Colon (tissue), 2 donors: ENCODE results near the gene STBD1.
"Not testable (repeated sequence)": the region's sequence is repeated elsewhere in the genome, so short reads cannot be mapped to it uniquely, and the experiment has no call there.

Source experiments
- FAIRE-seq: peaks from 2 replicates; lab custom pipeline; 2012; peaks lifted over from hg19 to GRCh38; lab: Jason Lieb, UNC
- donor health status: control.
- donor health status: control.

Gene STBD1

DNA sequence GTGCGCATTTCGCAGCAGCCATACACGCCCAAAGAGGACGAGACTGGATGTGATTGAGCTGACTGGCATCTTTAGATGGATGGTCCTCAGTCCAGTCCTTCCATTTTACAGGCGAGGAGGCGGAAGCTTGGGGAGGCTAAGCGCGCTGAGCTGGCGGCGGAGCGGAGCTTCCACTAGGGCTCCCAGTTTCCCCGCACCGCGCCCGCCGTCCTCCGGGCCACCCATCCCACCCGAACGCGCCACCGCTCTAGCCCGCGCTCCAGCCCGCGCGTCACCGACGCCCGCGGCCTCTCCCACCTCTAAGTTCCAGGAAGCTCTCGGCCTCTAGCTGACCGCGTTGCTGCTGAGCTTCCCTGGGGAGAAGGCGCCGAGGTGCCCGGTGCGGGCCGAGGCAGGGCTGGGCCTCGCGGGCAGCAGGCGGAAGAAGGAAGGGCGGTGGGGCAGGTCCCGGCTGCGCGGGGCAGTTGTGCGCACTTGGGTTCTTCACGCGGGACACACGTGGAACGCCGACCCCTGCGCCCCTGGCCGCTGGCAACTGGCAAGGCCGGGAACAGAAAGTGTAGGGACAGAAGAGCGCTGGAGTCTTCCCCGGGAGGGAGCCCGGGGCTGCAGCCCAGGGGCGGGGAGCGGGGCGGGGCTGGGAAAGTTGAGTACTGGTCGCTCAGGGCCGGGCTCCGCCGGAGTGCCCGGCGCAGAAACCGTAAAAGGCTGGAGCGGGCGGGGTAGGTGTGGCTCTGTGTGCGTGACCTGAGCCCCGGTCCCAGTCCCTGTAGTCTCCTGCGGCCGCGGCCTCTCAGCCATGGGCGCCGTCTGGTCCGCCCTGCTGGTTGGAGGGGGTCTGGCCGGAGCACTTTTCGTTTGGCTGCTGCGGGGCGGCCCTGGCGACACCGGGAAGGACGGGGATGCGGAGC, at the start of gene STBD1:
Gene STBD1, plus strand, starts transcription at position 763 of the 911 bp plus-strand sequence. Its CDS starts 37 bp downstream, at position 800.
- FAIRE-seq: no peak

DNA sequence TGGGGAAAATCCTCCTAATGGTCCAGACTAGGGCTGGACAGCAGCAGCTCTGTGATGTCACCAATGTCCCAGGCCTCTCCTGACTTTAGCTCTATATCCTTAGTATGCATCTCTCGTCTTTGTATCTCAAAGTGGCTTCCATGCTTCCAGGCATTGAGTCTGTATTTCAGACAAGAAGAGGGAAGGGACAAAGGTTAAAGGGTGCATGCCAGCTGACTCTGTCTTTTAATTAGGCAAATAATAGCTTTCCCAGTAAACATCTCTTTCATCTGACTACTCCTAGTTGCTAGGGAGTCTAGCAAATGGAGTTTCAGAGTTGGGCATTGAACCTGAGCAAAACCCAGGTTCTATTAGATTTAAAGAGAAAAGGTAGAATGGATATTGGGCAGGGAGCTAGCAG, 49.6 kb upstream of the STBD1 start:
- FAIRE-seq: no peak

DNA sequence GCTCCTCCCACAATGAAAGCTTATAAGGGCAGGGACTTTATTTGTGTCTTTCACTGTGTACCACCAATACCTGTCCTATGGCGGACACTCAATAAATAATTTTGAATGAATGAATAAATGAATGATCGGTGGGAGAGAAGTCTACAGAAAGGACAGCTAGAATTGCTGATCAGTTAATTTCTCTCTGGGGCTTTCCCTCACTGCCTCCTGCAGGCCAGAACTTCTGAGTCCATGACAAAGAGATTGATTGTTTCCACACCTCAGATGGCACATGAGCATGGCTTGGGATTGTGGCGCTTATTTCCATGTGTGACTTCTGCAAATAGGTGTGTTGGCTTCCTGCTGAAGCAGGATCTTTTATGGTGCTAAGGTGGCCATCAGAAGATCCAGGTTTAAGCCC, 48.7 kb upstream of the STBD1 start:
- no peak for FAIRE-seq

DNA sequence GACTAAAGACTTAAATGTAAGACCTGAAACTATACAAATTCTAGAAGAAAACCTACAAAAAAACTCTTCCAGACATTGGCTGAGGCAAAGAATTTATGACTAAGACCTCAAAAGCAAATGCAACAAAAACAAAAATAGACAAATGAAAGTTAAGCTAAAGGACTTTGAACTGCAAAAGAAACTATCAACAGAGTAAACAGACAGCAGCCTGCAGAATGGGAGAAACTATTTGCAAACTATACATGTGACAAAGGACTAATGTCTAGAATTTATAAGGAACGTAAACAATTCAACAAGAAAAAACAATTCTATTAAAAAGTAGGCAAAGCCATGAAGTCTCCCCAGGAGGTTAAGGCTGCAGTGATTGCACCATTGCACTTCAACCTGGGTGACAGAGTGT, 46.0 kb upstream of the STBD1 start:
- FAIRE-seq: no peak

DNA sequence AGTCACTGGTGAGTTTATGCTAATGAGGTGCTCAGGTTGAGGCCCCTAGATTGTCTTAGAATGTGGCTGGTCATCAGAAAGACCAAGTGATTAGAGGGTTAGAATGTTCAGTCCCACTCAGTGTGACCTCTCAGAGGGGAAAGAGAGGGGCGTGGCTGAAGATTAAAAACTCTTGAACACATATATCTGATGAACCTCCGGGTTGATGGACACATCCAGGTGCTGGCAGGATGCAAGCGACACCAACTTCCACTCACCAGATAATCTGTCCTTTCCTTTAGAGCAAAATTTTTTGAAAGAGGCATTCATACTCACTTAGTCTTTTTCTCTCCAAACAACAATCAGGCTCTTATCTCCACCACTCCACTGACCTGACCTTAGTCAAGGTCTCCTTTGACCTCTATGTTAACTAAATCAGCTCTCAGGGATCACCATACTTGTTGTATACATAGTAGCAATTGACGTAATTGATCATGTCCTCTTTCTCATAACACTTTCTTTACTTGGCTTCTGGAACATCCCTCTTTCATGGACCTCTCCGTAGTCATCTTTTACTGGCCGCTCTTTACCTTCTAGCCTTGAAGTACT, 40.8 kb upstream of the STBD1 start:
- FAIRE-seq: no peak

DNA sequence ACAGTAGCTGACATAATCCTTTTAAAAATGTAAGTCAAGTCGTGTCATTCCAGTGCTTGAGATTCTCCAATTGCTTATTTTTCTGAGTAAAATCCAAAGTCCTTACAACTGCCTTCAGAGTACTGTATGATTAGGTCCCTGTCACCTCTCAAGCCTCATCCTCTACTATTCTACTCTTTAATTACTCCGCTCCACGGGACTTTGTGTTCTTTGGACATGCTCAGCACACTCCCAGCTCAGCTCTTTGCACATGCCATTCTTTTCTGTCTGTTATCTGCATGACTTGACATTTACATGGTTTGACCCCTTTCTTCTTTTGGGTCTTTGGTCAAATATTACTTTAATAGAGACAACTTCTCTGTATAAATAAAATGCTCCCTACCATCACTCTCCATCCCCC, 39.9 kb upstream of the STBD1 start:
- FAIRE-seq: no peak

DNA sequence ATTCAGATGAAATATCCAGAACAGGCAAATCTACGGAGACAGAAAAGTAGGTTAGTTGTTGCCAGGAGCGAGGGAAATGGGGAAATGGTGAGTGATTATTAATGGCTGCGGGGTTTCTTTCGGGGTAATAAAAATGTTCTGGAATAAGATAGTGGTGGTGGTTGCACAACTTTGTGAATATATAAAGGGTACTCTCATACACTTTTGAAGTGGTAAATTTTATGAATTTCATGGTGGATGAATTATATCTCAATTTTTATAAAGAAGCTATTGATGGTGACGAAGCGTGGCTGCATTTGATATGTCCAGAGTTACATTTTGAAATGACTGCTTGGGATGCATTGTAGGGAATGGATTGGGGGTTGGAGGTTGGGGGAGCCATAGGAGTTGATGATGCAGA, 38.7 kb upstream of the STBD1 start:
- FAIRE-seq: no peak

DNA sequence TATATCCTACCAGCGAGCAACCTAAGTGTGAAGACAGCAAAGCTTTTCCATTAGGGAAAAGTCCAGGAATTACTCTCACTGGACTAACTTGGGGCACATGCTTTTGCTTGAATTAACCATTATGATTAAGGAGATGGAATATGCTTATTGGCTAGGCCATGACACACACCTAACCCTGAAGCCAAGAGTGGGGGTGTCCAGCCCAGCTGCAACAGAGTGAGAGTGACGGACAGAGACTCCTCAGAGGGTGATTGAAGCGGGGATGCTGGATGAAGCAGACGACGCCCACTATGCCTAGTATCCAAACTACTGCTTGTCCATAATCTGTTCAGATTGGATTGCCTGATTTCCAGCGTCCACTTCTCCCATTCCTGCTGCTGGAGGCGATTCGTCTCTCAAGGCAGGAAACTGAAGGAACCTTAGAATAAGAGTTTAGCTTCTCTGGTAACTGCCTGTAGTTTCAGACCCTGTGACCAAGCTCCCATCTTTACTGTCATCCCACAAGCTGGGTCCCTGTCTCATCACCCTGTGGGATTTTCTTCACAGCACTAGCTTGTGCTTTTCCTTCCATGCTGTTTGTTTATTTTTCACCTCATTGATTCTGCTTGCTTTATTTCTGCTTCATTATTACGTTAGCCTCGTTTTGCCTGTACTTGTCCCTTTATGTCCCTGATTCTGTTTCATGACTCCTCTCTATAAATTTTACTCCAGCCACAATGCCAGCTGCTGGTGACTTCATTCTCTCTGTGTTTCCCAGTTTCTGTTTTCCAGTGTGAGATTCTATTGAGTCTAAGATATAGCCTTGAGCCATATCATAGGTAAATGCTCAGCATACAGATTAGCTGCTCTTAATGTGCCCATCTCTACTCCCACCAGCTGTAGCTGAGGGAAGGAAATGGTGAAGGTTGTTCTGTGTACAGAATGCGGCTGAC, 36.0 kb upstream of the STBD1 start:
- no peak for FAIRE-seq

DNA sequence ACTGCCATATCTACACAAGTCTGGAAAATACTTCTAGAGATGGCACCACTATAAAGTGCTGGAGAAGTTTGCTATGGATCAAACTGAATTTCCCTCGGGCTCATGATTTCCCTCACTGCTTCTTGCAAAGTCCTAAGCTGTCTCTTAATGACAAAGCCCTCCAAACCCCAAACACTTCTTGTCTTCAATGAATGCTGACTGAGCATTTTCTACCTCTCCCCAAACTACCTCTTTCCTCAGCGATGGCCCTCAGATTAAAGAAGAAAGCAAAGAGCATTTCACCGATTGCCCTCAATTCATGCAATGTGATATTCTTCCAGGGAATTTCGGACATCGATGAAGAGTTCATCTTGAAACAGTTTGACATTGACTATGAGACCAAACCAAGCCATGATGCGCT, 35.3 kb upstream of the STBD1 start:
- FAIRE-seq: no peak

DNA sequence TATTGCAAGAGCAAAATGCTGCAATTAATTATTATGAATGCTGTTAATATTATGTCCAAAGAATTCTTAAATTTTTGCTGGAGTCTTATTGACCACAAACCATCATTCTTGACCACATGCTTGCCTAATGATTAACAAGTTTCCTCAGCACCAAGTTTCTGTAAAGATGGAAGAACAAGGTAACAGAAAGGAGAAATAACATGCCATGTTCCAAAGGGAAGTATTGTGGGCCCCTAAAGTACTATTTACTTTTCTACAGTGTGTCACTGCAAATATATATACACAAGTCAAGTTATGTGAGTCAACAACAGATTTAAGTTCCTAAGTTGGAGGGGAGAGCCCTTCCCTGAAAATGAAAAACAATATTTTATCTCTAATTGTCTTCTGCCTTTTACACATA, 34.5 kb upstream of the STBD1 start:
- FAIRE-seq: no peak

DNA sequence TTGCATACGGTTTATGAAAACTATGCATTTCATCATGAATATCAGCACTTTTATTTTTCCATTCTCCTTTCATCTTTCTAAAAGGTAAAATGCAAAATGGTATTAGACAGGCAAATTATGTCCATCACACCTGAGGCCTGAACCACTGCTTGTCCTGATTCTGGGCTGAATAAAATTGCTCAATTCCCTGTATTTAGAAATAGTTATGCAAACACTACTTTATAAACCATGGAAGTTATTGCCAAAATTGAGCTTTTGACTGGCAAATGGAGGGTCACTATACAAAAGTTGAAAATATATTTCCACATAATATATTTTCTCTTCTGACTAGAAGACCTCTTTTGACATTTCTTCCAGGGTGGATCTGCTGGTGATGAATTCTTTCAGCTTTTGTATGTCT, 34.0 kb upstream of the STBD1 start:
- FAIRE-seq: no peak

DNA sequence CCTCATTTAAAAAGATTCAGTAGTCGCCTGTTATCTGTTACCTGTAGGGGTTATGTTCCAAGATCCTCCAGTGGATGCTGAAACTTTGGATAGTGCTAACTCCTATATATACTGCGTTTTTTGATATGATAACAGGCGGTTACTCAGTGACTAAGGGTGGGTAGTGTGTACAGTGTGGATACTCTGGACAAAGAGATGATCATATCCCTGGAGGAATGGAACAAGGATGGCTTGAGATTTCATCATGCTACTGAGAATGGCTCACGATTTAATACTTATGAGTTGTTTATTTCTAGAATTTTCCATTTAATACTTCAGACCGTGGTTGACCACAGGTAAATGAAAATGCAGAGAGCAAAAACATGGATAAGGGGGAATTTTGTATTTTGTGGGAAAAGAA, 33.5 kb upstream of the STBD1 start:
- FAIRE-seq: no peak

DNA sequence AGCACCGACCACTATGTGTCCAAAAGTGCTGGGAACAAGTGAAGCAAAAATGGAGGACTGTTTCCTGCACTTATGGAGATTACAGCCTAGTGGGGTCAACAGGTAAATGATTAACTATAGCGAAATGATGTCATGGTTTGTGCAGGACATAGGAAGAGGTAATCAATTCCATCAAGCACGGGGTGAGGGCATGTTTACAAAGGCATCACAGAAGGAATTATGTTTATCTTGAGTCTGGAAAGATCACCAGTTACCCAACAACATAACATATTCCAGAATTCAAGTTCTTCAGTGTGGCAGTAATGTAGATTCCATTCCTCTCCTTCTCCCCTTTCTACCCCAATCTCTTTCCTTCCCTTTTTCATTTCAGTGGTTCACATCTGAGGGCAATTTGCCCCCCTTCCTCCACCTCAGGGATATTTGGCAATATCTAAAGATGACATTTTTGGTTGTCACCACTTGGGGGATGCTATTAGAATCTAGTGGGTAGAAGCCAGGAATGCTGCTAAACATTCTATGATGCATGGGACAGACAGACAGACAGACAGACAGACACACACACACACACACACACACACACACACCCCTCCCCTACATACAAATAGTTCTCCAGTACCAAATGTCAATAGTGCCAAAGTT, 30.9 kb upstream of the STBD1 start:
- no peak for FAIRE-seq

DNA sequence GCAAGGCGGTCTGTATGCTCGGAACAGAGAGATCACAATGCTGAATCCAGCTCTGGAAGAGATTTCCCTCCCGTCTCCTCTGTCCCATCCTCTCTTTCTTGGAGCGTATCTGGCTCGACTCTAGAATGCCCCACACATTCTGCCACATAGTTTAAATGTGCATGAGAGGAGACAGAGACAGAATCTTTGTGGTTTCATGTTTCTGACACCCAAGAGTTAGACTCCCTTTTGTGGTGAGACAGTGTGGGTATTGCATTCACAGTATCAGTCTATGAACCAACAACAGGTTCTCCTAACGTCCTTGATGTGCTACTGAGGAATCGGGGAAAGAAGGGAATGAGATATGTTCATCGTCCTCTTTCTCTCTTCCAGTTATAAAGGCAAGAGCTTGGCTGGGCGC, 29.7 kb upstream of the STBD1 start:
- no peak for FAIRE-seq

DNA sequence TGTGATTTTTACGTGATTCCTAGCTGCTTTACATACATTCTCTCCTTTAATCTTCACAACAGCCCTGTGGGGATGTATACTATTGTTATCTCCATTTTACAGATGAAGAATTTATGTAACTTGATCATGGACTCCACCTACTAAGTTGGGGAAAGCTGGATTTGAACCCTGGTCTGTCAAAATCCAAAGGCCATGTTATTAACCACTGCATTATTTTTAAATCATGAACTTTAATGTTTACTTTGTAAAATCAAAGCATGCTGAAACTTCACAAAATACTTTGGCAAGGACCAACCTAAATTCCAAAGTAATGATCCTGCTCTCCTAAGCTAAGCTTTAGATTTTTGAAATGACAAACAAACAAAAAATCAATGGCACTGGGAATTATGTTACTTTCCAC, 28.9 kb upstream of the STBD1 start:
- FAIRE-seq: no peak

DNA sequence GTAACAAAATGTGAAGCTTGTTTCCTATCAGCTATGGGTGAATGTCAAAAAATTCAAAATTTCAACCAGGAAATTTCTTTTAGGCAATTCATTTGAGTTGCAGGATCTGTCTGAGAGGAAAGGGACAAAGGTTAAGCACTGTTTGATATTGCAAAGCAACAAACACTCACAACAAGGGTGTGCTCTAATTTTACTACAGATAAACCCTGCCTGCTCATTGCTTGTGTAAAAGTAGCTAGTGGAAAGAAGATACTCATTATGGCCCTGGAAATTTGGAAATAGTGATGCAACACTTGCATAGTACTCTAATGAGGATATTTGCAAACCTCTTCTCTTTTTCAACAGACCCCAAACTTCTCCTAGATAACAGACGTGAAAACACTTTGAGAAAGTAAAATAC, 27.9 kb upstream of the STBD1 start:
- FAIRE-seq: peak; percentile 21

DNA sequence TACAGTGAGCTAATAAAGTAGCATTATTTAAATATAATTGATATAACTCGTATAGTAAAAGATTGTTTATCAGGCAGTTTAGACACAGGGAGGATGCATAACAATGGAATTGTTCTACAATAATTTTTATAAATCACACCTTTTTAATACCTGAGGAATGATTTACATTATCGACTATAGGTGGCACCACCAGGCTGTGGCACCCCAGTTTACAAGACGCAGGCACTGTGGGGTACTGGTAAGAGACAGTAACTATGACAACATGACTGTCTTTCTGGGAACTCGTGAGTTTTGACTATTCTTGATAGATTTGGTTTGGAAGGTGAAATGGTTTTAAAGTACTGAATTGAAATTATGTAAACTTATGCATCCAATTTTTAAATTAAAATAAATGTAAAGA, 27.1 kb upstream of the STBD1 start:
- FAIRE-seq: no peak

DNA sequence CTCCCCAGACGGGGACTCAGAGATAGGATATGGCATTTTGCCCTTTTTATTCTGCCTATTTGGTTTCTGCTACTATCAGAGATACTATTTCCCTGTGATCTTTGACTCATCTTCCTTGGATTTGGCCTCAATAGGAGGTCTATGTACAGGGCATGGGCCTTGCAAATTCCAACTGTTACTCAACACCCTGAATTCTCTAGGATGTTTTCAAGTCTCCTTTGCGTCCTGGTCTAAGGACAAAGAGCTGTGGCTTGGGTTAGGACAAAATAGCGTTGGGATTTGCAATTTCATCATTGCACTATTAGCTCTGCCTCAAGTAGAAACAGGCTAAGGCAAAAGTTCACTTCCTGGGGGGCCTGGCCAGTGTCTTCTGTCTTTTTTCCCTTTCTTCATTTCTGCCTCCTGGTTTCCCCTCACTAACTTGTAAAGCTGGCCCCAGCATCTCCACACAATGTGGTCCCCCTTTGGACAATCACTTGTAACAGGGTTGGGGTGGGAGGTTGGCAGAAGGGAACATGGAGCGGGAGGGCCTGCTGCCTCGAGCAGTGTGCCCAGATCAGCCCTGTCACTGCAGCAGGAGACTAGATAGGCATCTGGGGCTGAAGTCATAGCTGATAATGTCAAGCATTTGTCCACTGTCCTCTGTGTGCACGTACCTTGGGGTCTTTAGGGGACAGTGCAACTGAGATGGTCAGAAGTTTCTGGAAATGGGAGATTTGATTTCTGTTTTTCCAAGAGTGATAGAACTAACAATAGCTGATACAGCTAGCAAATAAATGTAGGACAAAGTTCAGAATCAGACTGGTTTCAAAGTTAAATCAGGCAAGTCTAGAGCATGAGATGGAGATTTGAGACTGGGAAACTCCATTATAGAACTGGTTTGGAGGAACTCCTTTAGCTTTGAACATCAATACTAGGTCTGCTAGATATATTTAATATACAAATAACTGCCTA, 25.8 kb upstream of the STBD1 start:
- no peak for FAIRE-seq

DNA sequence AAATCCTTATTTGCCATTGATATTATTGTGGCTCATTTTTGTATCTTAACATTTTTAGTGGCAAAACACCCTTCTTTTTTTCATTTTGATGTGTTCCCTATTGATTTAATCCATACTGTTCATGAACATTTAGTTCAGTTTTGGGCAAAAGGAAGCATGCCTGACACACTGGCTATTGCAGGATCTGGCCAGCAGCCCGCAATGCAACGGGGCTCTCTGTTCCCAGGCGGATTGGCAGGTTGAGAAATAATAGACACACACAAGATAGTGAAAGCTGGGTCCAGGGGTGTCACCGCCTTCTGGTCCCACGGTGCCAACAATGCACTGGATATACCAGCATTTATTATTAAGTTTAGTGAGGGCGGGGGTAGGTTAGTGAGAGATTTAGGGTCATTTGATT, 24.9 kb upstream of the STBD1 start:
- not testable (repeated sequence) for FAIRE-seq

DNA sequence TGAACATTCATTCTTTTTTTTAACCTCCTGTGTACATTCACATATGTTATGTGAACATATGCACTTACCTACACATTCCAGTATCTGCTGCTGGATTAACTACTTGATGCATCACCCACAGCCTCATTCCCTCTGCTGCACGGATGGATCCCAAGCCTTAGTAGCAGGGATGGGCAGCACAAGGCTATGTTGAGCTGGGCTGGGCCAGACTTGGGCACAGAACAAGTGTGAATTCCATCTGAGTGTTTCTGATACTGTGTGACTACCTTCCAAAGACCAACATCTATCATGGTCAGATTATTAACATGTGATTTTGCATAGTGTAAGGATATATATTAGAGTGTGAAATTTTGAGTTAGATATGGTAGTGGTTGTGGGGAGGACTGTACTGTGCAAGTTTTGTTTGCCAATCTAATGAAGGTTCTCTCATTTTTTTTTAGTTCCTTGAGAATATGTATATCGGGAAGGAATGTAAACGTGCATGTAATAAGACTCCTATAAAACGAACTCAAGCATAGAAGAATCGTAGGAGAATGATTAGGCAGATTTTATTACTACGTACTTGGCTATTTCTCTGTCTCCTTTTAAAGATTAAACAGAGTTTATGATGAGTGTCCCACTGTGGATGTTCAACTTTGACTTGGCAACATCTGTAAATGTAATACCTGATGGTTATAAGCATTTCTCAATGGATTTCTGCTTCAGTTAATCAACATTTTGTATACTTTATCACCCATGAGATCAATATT, 23.4 kb upstream of the STBD1 start:
- no peak for FAIRE-seq
